Fibroblast of the aortic adventitia (primary cell): ENCODE results near the gene TASOR2. TPM values are rescaled to one million over a fixed set of nuclear protein-coding genes. Genes with fewer than 3 reads are reported as not detected.

ENCODE experiments used
- DNase-seq: peaks from one replicate; pipeline ENCODE4 v3.0.0-alpha.2; 2010; ENCODE audit warnings: low read depth
- H3K4me3 ChIP-seq: 2 replicates; pipeline ENCODE4 v1.5.1; 2011; ENCODE audit warnings: low read depth, mild to moderate bottlenecking, control low read depth, low read length, moderate library complexity
- total RNA-seq: library from RNA; depleted of rRNA; stranded (reverse); fragments of >200 nt; gene quantifications from 2 replicates; pipeline ENCODE4 v1.2.3, GENCODE V29; 2012; ENCODE audit warnings: low replicate concordance
- TF ChIP-seq, protein P1 (sequence below): IDR thresholded peaks from 2 replicates; pipeline ENCODE4 v1.5.1; 2011; ENCODE audit warnings: mild to moderate bottlenecking, low read length, control low read depth, inconsistent platforms; ENCODE audit not compliant: insufficient read depth

Gene TASOR2
- total RNA-seq, 1 donor, result 92.9 TPM

- DNase-seq, result no peak
- TF ChIP-seq, protein P1, sequence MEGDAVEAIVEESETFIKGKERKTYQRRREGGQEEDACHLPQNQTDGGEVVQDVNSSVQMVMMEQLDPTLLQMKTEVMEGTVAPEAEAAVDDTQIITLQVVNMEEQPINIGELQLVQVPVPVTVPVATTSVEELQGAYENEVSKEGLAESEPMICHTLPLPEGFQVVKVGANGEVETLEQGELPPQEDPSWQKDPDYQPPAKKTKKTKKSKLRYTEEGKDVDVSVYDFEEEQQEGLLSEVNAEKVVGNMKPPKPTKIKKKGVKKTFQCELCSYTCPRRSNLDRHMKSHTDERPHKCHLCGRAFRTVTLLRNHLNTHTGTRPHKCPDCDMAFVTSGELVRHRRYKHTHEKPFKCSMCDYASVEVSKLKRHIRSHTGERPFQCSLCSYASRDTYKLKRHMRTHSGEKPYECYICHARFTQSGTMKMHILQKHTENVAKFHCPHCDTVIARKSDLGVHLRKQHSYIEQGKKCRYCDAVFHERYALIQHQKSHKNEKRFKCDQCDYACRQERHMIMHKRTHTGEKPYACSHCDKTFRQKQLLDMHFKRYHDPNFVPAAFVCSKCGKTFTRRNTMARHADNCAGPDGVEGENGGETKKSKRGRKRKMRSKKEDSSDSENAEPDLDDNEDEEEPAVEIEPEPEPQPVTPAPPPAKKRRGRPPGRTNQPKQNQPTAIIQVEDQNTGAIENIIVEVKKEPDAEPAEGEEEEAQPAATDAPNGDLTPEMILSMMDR, result no peak
- H3K4me3 ChIP-seq, result no peak overlapping the region
Measured at GRCh38 chr10:5663692-5664427, 20.8 kb upstream of the TASOR2 start.

- DNase-seq, result peak; percentile 26
- H3K4me3 ChIP-seq, result peak overlapping the region; percentile 87
- TF ChIP-seq, protein P1, result no peak
Measured at GRCh38 chr10:5665373-5666007, 19.1 kb upstream of the TASOR2 start.

GRCh38 chr10:5666008-5666840 lies 18.4 kb upstream of the TASOR2 start, which contains the start of gene ASB13:
TSS of gene ASB13 (minus strand) at chr10:5666595. CDS start at chr10:5666551, 44 bp downstream.
- TF ChIP-seq, protein P1, result no peak
- peak within 1 kb of the TSS; percentile 87 for H3K4me3 ChIP-seq
- DNase-seq, result peak; percentile 22

- TF ChIP-seq, protein P1, result no peak
- H3K4me3 ChIP-seq, result peak overlapping the region; percentile 87
- DNase-seq, result no peak
Measured at GRCh38 chr10:5666841-5667630, 17.6 kb upstream of the TASOR2 start.

GRCh38 chr10:5668429-5668828 lies 16.2 kb upstream of the TASOR2 start:
- TF ChIP-seq, protein P1, result no peak
- DNase-seq, result no peak

DNA sequence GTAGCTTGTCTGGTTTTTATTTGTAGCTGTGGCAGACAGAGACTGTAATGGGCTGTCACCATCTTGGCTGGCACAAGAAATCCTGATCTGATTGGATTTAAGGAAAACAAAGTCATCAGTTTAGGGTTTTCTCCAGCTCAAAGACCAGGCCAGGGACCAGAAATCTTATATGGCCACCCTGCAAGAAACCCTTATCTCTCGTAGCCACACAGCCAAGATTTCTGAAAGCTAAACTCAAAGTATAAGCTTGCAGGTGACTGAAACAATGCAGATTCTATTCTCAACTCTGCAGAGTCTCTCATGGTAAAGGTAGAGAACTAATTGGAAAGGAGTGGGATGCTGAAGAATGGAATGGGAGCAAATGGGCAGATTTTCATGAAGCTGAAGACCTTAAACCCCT lies 15.0 kb upstream of the TASOR2 start:
- no peak for DNase-seq
- TF ChIP-seq, protein P1, result no peak
- H3K4me3 ChIP-seq, result no peak overlapping the region

More at GRCh38 chr10:5668429-5668828, 16.2 kb upstream of the TASOR2 start:
- no peak overlapping the region for H3K4me3 ChIP-seq
